B cell (primary cell): ENCODE results near the gene ZMYM4. TPM values are rescaled to one million over a fixed set of nuclear protein-coding genes. Genes with fewer than 3 reads are reported as not detected.

Source experiments
- ATAC-seq: fragments of 200-7000 bp; cut with Tn5 transposase; one replicate; pipeline ENCODE4 v1.10.0; 2021; ENCODE audit warnings: low read depth, mild to moderate bottlenecking, moderate number of reproducible peaks, moderate library complexity
- CTCF ChIA-PET: fragments of 350-600 bp; sonication (Branson Sonifier 250); formaldehyde crosslinking; loops from one replicate; lab custom pipeline; 2021; ENCODE audit warnings: antibody characterized with exemption, inconsistent platforms; lab: Charles Lee
- POLR2A ChIA-PET: fragments of 350-600 bp; sonication (Branson Sonifier 250); formaldehyde crosslinking; loops from one replicate; lab custom pipeline; 2021; ENCODE audit warnings: antibody characterized with exemption; lab: Charles Lee
- DNase-seq: peaks from one replicate; pipeline ENCODE4 v3.0.0; 2013
- H2AFZ ChIP-seq: 2 replicates; pipeline ENCODE4 v1.6.1; 2012; ENCODE audit warnings: mild to moderate bottlenecking, low read depth, low read length; ENCODE audit not compliant: insufficient read depth, poor library complexity, severe bottlenecking
- H3K27ac ChIP-seq, 2 donors: 1 replicate in 1 of 2; 2 replicates in 1 of 2; pipeline ENCODE4 v1.5.1; 2012 to 2013; ENCODE audit warnings: low read length in 2 of 2, mild to moderate bottlenecking in 2 of 2, moderate library complexity in 1 of 2
- H3K27me3 ChIP-seq, 4 experiments: fragments of 200-600 bp in 1 of 4; sonication (generic) in 1 of 4; replicated peaks in 1 of 4; 1 replicate in 2 of 4; 2 replicates in 2 of 4; pipeline versions ENCODE4 v1.6.1 to v1.7.0; 2013 to 2016; ENCODE audit warnings: low read length in 3 of 4, mild to moderate bottlenecking in 2 of 4, mixed read lengths in 1 of 4, moderate library complexity in 1 of 4; ENCODE audit not compliant: insufficient read depth in 4 of 4, control insufficient read depth in 3 of 4; ENCODE audit errors: control extremely low read depth in 1 of 4
- H3K36me3 ChIP-seq, 2 experiments: replicated peaks in 1 of 2; 1 replicate in 1 of 2; 2 replicates in 1 of 2; pipeline versions ENCODE4 v1.6.1 to v1.7.1; 2013; ENCODE audit warnings: low read length in 1 of 2; ENCODE audit not compliant: insufficient read depth in 2 of 2, control insufficient read depth in 1 of 2; ENCODE audit errors: control extremely low read depth in 1 of 2, extremely low read depth in 1 of 2
- H3K4me1 ChIP-seq, 2 donors: fragments of 200-600 bp in 1 of 2; sonication (generic) in 1 of 2; 1 replicate in 1 of 2; 2 replicates in 1 of 2; pipeline versions ENCODE4 v1.5.1 to v1.6.1; 2013 to 2017; ENCODE audit warnings: low read length in 2 of 2; ENCODE audit not compliant: control insufficient read depth in 2 of 2, insufficient read depth in 2 of 2
- H3K4me2 ChIP-seq: replicated peaks from 2 replicates; pipeline ENCODE3; 2012; ENCODE audit warnings: mild to moderate bottlenecking, low read depth, low read length; ENCODE audit not compliant: poor library complexity, severe bottlenecking
- H3K4me3 ChIP-seq, 5 experiments: fragments of 200-600 bp in 1 of 5; sonication (generic) in 1 of 5; 1 replicate in 3 of 5; 2 replicates in 2 of 5; pipeline versions ENCODE4 v1.5.1 to v1.7.0; 2011 to 2016; ENCODE audit warnings: low read length in 4 of 5, mild to moderate bottlenecking in 4 of 5, low read depth in 2 of 5, control low read depth in 1 of 5, moderate library complexity in 1 of 5; ENCODE audit not compliant: insufficient read depth in 1 of 5; ENCODE audit errors: control extremely low read depth in 1 of 5, extremely low read depth in 1 of 5
- H3K79me2 ChIP-seq: fragments of 200-600 bp; sonication (generic); one replicate; pipeline ENCODE4 v1.6.0; 2016; ENCODE audit warnings: low read length; ENCODE audit not compliant: control insufficient read depth, insufficient read depth
- H3K9ac ChIP-seq: fragments of 200-600 bp; sonication (generic); 2 replicates; pipeline ENCODE4 v1.6.1; 2017; ENCODE audit warnings: mild to moderate bottlenecking, low read length, moderate library complexity
- H3K9me3 ChIP-seq, 3 donors: one replicate each; pipeline versions ENCODE4 v1.6.1 to v1.7.1; 2013; ENCODE audit warnings: low read length in 2 of 3; ENCODE audit not compliant: control insufficient read depth in 2 of 3, insufficient read depth in 1 of 3; ENCODE audit errors: control extremely low read depth in 1 of 3
- H4K20me1 ChIP-seq: 2 replicates; pipeline ENCODE4 v1.6.0; 2012; ENCODE audit warnings: mild to moderate bottlenecking, low read length; ENCODE audit not compliant: insufficient read depth, control insufficient read depth, poor library complexity, severe bottlenecking
- H3K27ac Mint-ChIP-seq: one replicate; pipeline ENCODE4 v1.8.0; 2021; ENCODE audit warnings: mixed read lengths
- H3K27me3 Mint-ChIP-seq: one replicate; pipeline ENCODE4 v1.8.0; 2021; ENCODE audit warnings: mixed read lengths
- H3K4me1 Mint-ChIP-seq: one replicate; pipeline ENCODE4 v1.8.0; 2021; ENCODE audit warnings: mixed read lengths
- H3K4me3 Mint-ChIP-seq: one replicate; pipeline ENCODE4 v1.8.0; 2021; ENCODE audit warnings: mixed read lengths
- H3K9me3 Mint-ChIP-seq: one replicate; pipeline ENCODE4 v1.8.0; 2022; ENCODE audit warnings: mixed read lengths; ENCODE audit not compliant: insufficient read depth
- CTCF ChIP-seq: fragments of 200-600 bp; IDR thresholded peaks from one replicate; pipeline ENCODE4 v1.8.0; 2022; ENCODE audit warnings: antibody characterized with exemption, mild to moderate bottlenecking
- EZH2 ChIP-seq: IDR thresholded peaks from 2 replicates; pipeline ENCODE4 v1.6.1; 2012; ENCODE audit warnings: borderline replicate concordance, low read depth, mild to moderate bottlenecking, moderate library complexity, low read length; ENCODE audit not compliant: insufficient read depth, poor library complexity, severe bottlenecking
- WGBS: methylation state at CpG from one replicate; pipeline ENCODE4 v1.1.5; 2013; ENCODE audit warnings: missing lambda C conversion rate; ENCODE audit not compliant: insufficient coverage; 5-methylcytosine and 5-hydroxymethylcytosine counted together
- intact Hi-C: fragments of 100-400 bp; cut with micrococcal nuclease; formaldehyde crosslinking; loops from one replicate; pipeline ENCODE4 v1.10.0; 2022
- polyA plus RNA-seq: library from polyadenylated mRNA; depleted of rRNA; stranded (reverse); fragments of >200 nt; gene quantifications from 2 replicates; pipeline ENCODE4 v1.2.3, GENCODE V29; 2012
- total RNA-seq, 2 donors: library from RNA; stranded (reverse); fragments of 120-200 nt in 1 of 2; gene quantifications; 1 replicate in 1 of 2; 2 replicates in 1 of 2; pipeline versions ENCODE4 v1.2.3 to v1.2.4, GENCODE V29; 2013 to 2022

ZMYM4 gene
- total and polyA plus RNA-seq, 2 donors (not counting 1 experiment from before 2014, with no cell fraction given): 7.2 to 45.2 TPM

GRCh38 chr1:35290452-35290851 lies 21.9 kb downstream of the ZMYM4 start:
- 100% methylated on average over 1 of the region's 2 CpGs for WGBS
- intact Hi-C loops: no loop called here
- no peaks in the 10 kb centered on the region for H3K27me3 ChIP-seq
- H3K27ac ChIP-seq: no peak overlapping the region
- no peaks in the 10 kb centered on the region for H3K9me3 Mint-ChIP-seq
- H3K4me3 ChIP-seq: no peak overlapping the region
- H3K27ac Mint-ChIP-seq: no peak overlapping the region
- no peak overlapping the region for H3K9ac ChIP-seq
- no peaks in the 10 kb centered on the region for H3K27me3 Mint-ChIP-seq
- H2AFZ ChIP-seq: no peak overlapping the region
- ATAC-seq (no peak), DNase-seq (no peak)
- H3K4me3 Mint-ChIP-seq: no peak overlapping the region
- peaks cover 0 to 4% of the 10 kb centered on the region in 2 experiments for H3K36me3 ChIP-seq
- no peak overlapping the region for H3K4me2 ChIP-seq
- H3K9me3 ChIP-seq: no peaks in the 10 kb centered on the region
- ChIA-PET CTCF (interaction anchor here (0.7 kb wide), 1 partner anchor 11 kb away, joined by 4 read pairs; no protein-coding TSS in a partner anchor), POLR2A (no interaction called here)
- H3K79me2 ChIP-seq: peaks cover 38% of the 10 kb centered on the region
- H4K20me1 ChIP-seq: peaks cover 5% of the 10 kb centered on the region
- no peaks in the 10 kb centered on the region for H3K4me1 ChIP-seq
- peaks cover 9% of the 10 kb centered on the region for H3K4me1 Mint-ChIP-seq
- TF ChIP-seq EZH2: no peak
- TF ChIP-seq CTCF: no peak

GRCh38 chr1:35294809-35295208 lies 26.3 kb downstream of the ZMYM4 start:
- Mint-ChIP-seq H3K4me1 (peaks cover 5% of the 10 kb centered on the region), H3K4me3 (no peak overlapping the region), H3K27ac (no peak overlapping the region), H3K27me3 (no peaks in the 10 kb centered on the region), H3K9me3 (no peaks in the 10 kb centered on the region)
- Histone ChIP-seq H3K36me3 (peaks cover 8 to 11% of the 10 kb centered on the region in 2 experiments), H3K27me3 (no peaks in the 10 kb centered on the region), H2AFZ (no peak overlapping the region), H3K4me2 (no peak overlapping the region), H3K9ac (no peak overlapping the region), H3K4me3 (no peak overlapping the region), H4K20me1 (peaks cover 5% of the 10 kb centered on the region), H3K9me3 (no peaks in the 10 kb centered on the region), H3K27ac (no peak overlapping the region), H3K4me1 (peaks cover 3 to 4% of the 10 kb centered on the region in 2 donors), H3K79me2 (peaks cover 25% of the 10 kb centered on the region)
- intact Hi-C loops: no loop called here
- TF ChIP-seq CTCF (no peak), EZH2 (no peak)
- ChIA-PET CTCF (no interaction called here), POLR2A (no interaction called here)
- DNase-seq (no peak), ATAC-seq (no peak)
- no CpG with 5 or more reads among the region's 2 CpGs for WGBS
